ENCODE data around the gene RPS6KA2. TPM values are rescaled to one million over a fixed set of nuclear protein-coding genes. Genes with fewer than 3 reads are reported as not detected.

RPS6KA2 gene
- total and polyA plus RNA-seq, 2 experiments from 2014 or later, result 12.5 to 25.3 TPM

GRCh38 chr6:166588691-166589336 lies 38.2 kb downstream of the RPS6KA2 start:
- Histone ChIP-seq H2AFZ (no peak overlapping the region), H4K20me1 (replicated peaks; ENCODE audit: insufficient read depth) (peaks cover 33% of the 10 kb centered on the region), H3K27ac (ENCODE audit: low read depth) (no peak overlapping the region; the same call in 1 of the 2 replicates), H3K36me3 (ENCODE audit: insufficient read depth) (no peaks in the 10 kb centered on the region), H3K9me2 (ENCODE audit: insufficient read depth) (0 out of 2 replicates have a peak, but pooled peaks cover 2% of the 10 kb centered on the region), H3K4me3 (no peak overlapping the region), H3F3A (replicated peaks; ENCODE audit: low read depth) (no peaks in the 10 kb centered on the region), H3K79me2 (replicated peaks; ENCODE audit: insufficient read depth) (peaks cover 77% of the 10 kb centered on the region), H3K27me3 (ENCODE audit: insufficient read depth) (no peaks in the 10 kb centered on the region), H3K4me2 (0 out of 2 replicates have a peak overlapping the region, but pooled peaks have one; percentile 9), H3K4me1 (ENCODE audit: insufficient read depth) (peaks cover 22% of the 10 kb centered on the region)
- Mint-ChIP-seq H3K4me3 (no peak overlapping the region), H3K4me1 (peaks cover 61% of the 10 kb centered on the region), H3K27me3 (ENCODE audit: insufficient read depth, low read depth, poor library complexity) (peaks cover 11% of the 10 kb centered on the region), H3K27ac (peak overlapping the region; percentile 57), H3K36me3 (ENCODE audit: low read depth) (no peaks in the 10 kb centered on the region), H3K9me3 (no peaks in the 10 kb centered on the region)
- DNase-seq (ENCODE audit: low spot score) (peak; percentile 54), ATAC-seq (peak; percentile 59)
- TF ChIP-seq, protein P1, sequence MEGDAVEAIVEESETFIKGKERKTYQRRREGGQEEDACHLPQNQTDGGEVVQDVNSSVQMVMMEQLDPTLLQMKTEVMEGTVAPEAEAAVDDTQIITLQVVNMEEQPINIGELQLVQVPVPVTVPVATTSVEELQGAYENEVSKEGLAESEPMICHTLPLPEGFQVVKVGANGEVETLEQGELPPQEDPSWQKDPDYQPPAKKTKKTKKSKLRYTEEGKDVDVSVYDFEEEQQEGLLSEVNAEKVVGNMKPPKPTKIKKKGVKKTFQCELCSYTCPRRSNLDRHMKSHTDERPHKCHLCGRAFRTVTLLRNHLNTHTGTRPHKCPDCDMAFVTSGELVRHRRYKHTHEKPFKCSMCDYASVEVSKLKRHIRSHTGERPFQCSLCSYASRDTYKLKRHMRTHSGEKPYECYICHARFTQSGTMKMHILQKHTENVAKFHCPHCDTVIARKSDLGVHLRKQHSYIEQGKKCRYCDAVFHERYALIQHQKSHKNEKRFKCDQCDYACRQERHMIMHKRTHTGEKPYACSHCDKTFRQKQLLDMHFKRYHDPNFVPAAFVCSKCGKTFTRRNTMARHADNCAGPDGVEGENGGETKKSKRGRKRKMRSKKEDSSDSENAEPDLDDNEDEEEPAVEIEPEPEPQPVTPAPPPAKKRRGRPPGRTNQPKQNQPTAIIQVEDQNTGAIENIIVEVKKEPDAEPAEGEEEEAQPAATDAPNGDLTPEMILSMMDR (conservative IDR thresholded peaks at IDR 0.05; ENCODE audit: low read depth in 2 of 2), result no peak
- no peak for TF ChIP-seq EZH2phosphoT487 (IDR thresholded peaks at IDR 0.05; ENCODE audit: unreplicated experiment)
- no peak for TF ChIP-seq ZNF462 (CRISPR knock-in tag; IDR thresholded peaks at IDR 0.05)
- no peak for TF ChIP-seq EZH2 (IDR thresholded peaks at IDR 0.05; ENCODE audit: low read depth, unreplicated experiment)
- no peak for TF ChIP-seq STAT1 (IDR thresholded peaks at IDR 0.05; ENCODE audit: unreplicated experiment)
- no peak for TF ChIP-seq ZNF331 (CRISPR knock-in tag; IDR thresholded peaks at IDR 0.05; ENCODE audit: low read depth)
- TF ChIP-seq CREB1 (CRISPR knock-in tag; IDR thresholded peaks at IDR 0.05; ENCODE audit: low read depth), result no peak
- no peak for TF ChIP-seq JUNB (IDR thresholded peaks at IDR 0.05; ENCODE audit: unreplicated experiment)
- TF ChIP-seq ZNF114 (CRISPR knock-in tag; IDR thresholded peaks at IDR 0.05), result no peak
- no peak for TF ChIP-seq POLR2AphosphoS5 (IDR thresholded peaks at IDR 0.05; ENCODE audit: low read depth)
- TF ChIP-seq ETS1 (IDR thresholded peaks at IDR 0.05), result no peak
- TF ChIP-seq, protein P2, sequence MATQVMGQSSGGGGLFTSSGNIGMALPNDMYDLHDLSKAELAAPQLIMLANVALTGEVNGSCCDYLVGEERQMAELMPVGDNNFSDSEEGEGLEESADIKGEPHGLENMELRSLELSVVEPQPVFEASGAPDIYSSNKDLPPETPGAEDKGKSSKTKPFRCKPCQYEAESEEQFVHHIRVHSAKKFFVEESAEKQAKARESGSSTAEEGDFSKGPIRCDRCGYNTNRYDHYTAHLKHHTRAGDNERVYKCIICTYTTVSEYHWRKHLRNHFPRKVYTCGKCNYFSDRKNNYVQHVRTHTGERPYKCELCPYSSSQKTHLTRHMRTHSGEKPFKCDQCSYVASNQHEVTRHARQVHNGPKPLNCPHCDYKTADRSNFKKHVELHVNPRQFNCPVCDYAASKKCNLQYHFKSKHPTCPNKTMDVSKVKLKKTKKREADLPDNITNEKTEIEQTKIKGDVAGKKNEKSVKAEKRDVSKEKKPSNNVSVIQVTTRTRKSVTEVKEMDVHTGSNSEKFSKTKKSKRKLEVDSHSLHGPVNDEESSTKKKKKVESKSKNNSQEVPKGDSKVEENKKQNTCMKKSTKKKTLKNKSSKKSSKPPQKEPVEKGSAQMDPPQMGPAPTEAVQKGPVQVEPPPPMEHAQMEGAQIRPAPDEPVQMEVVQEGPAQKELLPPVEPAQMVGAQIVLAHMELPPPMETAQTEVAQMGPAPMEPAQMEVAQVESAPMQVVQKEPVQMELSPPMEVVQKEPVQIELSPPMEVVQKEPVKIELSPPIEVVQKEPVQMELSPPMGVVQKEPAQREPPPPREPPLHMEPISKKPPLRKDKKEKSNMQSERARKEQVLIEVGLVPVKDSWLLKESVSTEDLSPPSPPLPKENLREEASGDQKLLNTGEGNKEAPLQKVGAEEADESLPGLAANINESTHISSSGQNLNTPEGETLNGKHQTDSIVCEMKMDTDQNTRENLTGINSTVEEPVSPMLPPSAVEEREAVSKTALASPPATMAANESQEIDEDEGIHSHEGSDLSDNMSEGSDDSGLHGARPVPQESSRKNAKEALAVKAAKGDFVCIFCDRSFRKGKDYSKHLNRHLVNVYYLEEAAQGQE (IDR thresholded peaks at IDR 0.05; ENCODE audit: unreplicated experiment), result no peak
- no peak for TF ChIP-seq NANOG (IDR thresholded peaks at IDR 0.05; ENCODE audit: borderline replicate concordance)
